Measurements from ENCODE around the gene GLMN.
A peak's percentile ranks its signal among the peaks of the same experiment; 100 is the strongest.

GLMN gene

GRCh38 chr1:92298573-92299476 lies at the start of gene GLMN, which contains the start of gene RPAP2:
Gene GLMN, minus strand, starts transcription at chr1:92298987. Its CDS starts 988 bp downstream, at chr1:92297999.
Gene RPAP2, plus strand, starts transcription at chr1:92299059. Its CDS starts 15 bp downstream, at chr1:92299074.
- peak; percentile 89 for DNase-seq

- DNase-seq = no peak
Observed at GRCh38 chr1:92346866-92347640, 48.3 kb upstream of the GLMN start.

- no peak for DNase-seq
Observed at GRCh38 chr1:92343061-92343460, 44.3 kb upstream of the GLMN start.

GRCh38 chr1:92342401-92342800 lies 43.6 kb upstream of the GLMN start:
- no peak for DNase-seq

DNA sequence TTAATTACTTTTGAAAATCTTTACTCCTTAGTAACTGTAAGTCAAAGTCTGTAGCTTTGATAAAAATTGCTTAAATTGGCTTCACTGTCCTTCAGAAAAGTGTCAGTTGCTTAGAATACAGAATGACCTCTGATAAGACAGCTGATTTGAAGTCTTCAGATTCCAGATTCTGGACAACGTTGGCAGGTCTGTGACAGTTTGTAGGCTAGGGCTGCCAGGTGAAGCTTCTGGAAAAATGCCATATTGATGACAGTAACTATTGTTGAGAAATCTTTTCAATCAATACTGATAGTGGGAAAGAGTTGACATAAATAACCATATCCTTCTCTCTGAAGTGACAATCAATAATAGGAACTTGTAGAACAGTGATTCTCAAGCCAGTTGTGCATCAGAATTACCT lies 41.4 kb upstream of the GLMN start:
- no peak for DNase-seq

- no peak for DNase-seq
Observed at GRCh38 chr1:92333668-92334067, 34.9 kb upstream of the GLMN start.

GRCh38 chr1:92329347-92330129 lies 30.8 kb upstream of the GLMN start:
- DNase-seq = no peak

GRCh38 chr1:92327794-92328193 lies 29.0 kb upstream of the GLMN start:
- no peak for DNase-seq

- DNase-seq = no peak
Observed at GRCh38 chr1:92326681-92327080, 27.9 kb upstream of the GLMN start.

DNA sequence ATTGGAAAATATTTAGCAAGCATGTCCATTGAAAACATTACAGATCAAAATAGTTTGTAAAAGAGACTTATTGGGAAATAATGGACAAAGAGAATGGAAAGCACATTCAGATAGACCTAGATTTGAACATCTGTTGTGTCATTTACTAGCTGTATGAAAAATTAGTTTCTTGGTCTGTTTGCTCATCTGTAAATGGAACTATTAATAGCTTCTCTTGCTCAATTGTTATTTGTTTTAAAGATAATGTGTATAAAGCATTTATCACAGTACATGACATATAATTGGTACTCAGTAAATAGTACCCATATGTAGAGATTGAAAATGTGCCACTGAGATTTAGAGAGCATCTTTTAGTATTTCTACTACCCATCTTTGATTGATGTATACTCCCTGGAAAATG lies 26.0 kb upstream of the GLMN start:
- DNase-seq = no peak

- no peak for DNase-seq
Observed at GRCh38 chr1:92323473-92324453, 25.0 kb upstream of the GLMN start.

- DNase-seq = no peak
Observed at GRCh38 chr1:92317836-92318493, 19.2 kb upstream of the GLMN start.

- DNase-seq = no peak
Observed at GRCh38 chr1:92315766-92316599, 17.2 kb upstream of the GLMN start.

DNA sequence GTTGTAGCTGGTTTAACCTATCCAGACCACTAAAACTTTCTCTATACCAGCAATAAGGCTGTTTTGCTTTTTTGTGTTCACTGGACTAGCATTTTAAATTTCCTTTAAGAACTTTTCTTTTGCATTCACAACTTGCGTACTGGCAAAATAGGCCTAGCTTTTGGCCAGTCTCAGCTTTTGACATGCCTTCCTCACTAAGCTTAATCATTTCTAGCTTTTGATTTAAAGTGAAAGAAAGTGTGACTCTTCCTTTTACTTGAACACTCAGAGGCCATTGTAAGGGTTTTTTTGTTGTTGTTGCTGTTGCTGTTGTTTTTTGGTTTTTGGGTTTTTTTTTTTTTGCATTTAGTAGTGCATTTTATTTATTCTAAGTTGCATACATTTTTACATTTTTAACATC lies 15.2 kb upstream of the GLMN start:
- no peak for DNase-seq

DNA sequence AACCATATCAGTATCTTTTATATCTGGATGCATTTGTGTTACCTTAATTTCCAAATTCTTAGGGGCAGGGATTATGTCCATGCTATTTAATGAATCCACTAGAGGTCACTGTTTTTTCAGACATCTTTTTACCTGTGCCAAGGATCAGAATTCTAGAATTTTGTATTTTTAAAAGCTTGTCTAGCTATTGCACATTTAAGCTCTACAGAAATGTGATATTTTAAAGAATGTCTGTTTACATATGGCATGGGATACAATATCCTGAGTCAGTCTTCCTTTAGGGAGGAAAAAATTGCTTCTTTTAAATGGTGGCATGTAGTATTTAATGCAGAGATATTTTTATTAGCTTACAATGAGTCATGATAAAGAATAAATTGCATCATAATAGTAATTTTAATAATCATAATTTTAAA lies 11.4 kb upstream of the GLMN start:
- no peak for DNase-seq

DNA sequence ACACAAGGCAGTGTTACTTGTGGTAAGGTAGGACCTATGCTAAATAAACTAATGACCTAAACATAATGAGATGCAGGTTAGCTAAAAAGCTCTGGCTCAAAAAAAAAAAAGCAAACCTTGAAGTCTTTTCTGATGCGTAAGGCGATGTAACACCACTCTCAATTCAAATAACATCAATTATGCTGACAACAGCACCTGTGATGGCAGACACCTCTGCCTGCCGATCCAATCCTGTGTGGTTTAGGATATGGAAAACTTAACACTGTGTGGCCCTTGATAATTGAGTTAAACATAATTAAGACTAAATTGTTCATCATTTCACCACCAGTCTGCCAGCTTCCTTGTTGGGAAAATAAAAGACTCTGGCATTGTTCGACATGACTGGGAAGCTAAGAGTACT lies 9.2 kb upstream of the GLMN start:
- DNase-seq = no peak

GRCh38 chr1:92306020-92306419 lies 7.2 kb upstream of the GLMN start:
- DNase-seq = no peak

DNA sequence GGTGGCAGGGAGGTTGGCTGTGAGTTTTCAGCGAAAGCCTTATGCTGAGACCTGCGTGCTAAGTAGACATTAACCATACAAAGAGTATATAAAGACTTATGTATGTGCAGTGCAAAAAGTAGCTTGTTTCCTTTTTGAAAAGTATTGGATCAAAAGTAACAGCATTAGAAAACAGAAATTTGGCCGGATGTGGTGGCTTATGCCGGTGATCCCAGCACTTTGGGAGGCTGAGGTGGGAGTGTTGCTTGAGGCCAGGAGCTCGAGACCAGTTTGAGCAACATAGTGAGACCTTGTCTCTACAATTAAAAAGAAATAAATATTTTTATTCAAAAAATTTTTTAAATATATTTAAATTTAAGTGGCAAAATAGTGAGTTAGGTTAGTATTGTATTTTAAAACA lies 2.2 kb upstream of the GLMN start:
- DNase-seq = no peak

- DNase-seq = no peak
Observed at GRCh38 chr1:92299477-92300150, 827 bp upstream of the GLMN start.

DNA sequence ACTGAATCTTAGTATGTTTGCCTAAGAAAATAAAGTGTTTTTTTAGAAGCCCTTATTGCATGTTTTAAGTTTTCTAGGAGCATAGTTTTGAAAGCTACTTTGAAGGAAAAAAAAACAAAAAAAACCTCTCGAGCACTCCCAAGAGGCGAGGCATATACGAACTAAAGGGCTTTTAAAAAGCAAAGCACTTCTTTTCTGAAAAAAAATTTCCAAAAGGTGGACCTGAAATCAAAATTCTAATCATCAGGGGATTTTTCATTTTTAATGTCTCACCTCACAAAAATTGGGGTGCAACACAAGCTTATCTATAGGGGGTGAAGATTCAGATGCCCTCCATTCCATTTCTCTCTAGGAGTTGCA lies 594 bp downstream of the GLMN start:
- no peak for DNase-seq
